ENCODE results near the gene USP13.

The USP13 gene

DNA sequence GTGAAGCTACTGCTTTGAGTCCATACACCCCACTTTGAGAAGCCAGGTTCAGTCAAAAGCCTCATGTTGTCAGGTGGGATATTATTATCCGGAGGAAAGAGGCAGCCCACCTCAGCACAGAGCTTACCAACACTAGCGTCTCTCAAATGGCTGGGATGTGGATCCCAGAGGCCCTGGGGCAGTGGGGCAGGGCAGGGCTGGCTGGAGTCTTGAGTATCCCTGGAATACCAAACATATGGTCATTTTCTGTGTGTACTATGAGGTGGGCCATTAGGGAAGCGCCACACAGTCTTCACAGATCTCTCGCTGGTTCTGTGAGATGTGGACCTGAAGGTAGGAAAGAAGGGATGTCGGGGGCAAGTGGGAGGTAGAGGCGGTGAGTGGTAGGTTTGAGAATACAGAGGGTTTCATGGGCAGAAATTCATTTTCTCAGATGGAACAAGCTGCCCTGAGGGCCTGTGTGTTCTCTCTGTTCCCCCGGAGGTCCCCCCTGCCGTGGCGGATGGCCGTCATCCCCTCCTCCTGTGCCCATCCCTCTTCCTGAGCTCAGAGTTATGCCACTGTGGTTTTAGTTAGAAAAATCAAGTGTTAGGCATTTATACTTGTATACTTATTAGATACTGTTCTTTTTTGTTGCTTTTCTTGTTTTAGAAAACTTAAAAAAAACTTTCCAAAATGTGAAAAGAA lies 66.4 kb downstream of the USP13 start:
- no peak overlapping the region for H3K4me3 ChIP-seq (ENCODE audit: low read depth, low read length)
- TF ChIP-seq, protein P1, sequence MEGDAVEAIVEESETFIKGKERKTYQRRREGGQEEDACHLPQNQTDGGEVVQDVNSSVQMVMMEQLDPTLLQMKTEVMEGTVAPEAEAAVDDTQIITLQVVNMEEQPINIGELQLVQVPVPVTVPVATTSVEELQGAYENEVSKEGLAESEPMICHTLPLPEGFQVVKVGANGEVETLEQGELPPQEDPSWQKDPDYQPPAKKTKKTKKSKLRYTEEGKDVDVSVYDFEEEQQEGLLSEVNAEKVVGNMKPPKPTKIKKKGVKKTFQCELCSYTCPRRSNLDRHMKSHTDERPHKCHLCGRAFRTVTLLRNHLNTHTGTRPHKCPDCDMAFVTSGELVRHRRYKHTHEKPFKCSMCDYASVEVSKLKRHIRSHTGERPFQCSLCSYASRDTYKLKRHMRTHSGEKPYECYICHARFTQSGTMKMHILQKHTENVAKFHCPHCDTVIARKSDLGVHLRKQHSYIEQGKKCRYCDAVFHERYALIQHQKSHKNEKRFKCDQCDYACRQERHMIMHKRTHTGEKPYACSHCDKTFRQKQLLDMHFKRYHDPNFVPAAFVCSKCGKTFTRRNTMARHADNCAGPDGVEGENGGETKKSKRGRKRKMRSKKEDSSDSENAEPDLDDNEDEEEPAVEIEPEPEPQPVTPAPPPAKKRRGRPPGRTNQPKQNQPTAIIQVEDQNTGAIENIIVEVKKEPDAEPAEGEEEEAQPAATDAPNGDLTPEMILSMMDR (IDR thresholded peaks at IDR 0.05; ENCODE audit: borderline replicate concordance, insufficient read depth, low read depth, low read length): no peak

DNA sequence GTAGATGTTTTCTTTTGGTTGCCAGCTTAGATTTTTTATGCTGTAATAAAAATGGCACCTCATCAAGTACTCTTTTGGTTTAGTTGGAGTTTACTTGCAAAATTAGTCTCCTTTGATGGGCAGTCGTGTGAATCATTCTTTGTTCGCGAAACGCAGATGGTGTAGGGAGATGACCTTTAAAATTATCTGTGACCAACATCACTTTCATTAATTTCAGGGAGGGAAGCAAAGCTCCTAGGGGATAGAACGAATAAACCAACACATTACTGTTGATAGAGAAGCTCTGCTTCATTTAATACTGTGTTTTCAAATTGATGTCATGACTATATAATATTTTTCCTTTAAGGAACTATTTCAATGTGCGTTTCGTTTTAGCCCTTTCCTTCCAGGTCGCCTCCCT lies 67.4 kb downstream of the USP13 start:
- TF ChIP-seq, protein P1 (IDR thresholded peaks at IDR 0.05; ENCODE audit: borderline replicate concordance, insufficient read depth, low read depth, low read length): no peak
- no peak overlapping the region for H3K4me3 ChIP-seq (ENCODE audit: low read depth, low read length)

DNA sequence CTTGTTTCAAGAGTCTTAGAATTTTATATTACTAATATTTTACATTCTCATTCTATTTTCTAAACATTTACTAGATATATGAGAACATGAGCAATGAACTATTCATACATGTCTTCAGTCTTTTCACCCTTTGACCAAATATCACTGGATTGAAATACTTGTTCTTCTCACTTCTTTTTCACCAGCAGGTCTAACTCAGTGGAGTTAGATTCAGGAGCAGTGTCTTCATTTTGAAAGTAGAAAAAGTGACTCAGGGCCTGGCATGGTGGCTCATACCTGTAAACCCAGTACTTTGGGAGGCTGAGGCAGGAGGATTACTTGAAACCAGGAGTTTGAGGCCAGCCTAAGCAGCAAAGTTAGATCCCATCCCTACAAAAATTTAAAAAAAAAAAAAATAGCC lies 70.8 kb downstream of the USP13 start:
- TF ChIP-seq, protein P1 (IDR thresholded peaks at IDR 0.05; ENCODE audit: borderline replicate concordance, insufficient read depth, low read depth, low read length): no peak
- no peak overlapping the region for H3K4me3 ChIP-seq (ENCODE audit: low read depth, low read length)

DNA sequence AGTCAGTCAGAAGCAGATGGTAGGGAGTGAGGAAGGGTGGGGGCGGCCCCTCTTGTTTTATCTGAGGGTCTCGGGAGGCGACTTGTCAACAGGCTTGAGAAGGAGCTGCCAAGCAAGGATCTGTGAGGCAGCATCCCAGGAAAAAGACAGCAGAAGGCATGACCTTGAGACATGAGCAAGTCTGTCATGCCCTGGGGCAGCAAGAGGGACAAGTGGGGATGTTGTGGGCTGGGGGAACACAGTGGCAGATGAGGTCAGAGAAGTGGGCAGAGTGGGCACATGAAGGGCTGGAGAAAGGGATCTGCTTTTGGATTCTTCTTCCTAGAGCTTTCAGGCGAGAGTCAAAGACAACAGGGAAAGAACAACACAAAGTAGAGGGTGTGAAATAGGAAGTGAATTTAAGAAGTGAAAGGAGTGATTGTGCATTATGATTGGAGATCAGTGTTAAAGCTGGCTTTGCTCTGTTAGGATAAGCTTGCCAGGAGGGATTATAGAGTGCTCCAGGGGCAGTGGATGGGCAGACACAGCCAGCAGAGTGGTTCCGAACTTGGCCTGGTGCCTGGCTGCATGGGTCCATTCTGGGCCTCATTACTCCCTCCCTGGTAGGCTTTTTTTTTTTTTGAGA lies 73.3 kb downstream of the USP13 start:
- TF ChIP-seq, protein P1 (IDR thresholded peaks at IDR 0.05; ENCODE audit: borderline replicate concordance, insufficient read depth, low read depth, low read length): no peak
- H3K4me3 ChIP-seq (ENCODE audit: low read depth, low read length): no peak overlapping the region

DNA sequence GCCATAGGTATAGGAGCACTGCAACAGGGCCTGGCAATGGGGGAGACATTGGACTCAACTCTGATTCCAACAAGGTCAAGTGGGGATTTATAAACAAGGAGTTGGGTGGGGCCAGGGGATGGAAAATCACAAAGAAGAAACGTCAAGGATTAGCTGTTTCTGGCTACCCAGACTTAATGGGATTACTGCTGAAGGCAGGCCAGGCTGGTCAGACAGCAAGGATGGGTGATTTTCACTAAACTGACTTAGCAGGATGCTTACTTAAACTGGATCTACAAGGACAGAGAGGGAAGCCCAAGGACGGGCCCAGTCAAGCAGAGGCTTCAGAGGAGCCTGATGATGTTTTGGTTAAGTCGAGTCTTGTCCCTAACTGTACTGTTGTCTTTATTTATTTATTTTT lies 76.2 kb downstream of the USP13 start:
- H3K4me3 ChIP-seq (ENCODE audit: low read depth, low read length): no peak overlapping the region
- TF ChIP-seq, protein P1 (IDR thresholded peaks at IDR 0.05; ENCODE audit: borderline replicate concordance, insufficient read depth, low read depth, low read length): no peak

DNA sequence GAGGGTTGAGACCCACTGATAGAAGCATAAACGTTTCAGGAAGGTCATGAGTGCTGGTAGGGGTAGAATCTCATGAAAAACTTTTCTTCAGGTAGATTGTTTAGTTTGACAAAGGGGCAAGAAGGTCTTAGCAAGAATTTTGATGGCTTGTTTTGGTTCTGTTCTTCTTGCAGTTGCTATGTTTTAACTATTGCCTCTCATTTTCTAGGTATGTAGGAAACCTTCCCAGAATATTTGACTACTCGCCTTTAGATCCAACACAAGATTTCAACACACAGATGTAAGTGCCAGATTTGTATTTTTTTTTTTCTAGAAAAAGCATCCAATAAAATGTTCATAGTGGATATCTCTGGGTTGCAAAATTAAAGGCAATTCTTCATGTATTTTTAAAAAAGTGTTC lies 77.1 kb downstream of the USP13 start:
- TF ChIP-seq, protein P1 (IDR thresholded peaks at IDR 0.05; ENCODE audit: borderline replicate concordance, insufficient read depth, low read depth, low read length): no peak
- H3K4me3 ChIP-seq (ENCODE audit: low read depth, low read length): no peak overlapping the region

DNA sequence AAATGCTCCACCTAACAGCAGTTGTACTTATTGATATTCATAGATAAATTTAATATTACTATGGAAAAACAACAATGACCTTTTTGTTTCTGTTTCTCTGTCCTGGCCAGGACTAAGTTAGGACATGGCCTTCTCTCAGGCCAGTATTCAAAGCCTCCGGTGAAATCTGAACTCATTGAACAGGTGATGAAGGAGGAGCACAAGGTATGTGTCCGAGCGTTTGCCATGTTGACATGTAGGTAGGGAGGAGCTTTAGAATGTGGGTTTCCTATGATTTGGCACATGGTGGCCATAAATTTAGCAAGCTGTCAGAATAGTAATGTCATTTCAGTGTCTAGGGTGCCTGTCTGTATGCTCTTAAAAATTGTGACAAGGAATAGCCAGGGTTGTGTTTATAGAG lies 77.7 kb downstream of the USP13 start:
- TF ChIP-seq, protein P1 (IDR thresholded peaks at IDR 0.05; ENCODE audit: borderline replicate concordance, insufficient read depth, low read depth, low read length): no peak
- no peak overlapping the region for H3K4me3 ChIP-seq (ENCODE audit: low read depth, low read length)
